Measurements from ENCODE around the gene FBXW7.

FBXW7 gene

DNA sequence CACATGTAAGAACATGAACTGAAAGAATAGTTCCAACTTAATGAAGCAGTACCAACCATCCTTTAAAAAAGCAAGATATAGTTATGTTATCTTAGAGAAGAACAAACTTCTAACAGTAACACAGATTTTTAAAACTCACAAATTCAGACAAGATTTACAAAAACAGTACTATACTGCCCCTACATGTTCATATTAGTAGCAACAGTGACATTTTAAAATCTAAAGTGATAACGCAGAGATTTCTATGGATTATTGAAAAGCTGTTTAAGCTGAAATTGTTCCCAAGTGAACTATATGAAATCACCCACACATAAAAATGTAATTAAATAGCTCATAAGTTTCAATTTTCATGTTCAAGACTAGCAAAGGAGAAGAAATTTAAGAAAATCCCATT is 166.0 kb downstream of the FBXW7 start:
- DNase-seq (ENCODE audit: low read depth) = peak; percentile 18

DNA sequence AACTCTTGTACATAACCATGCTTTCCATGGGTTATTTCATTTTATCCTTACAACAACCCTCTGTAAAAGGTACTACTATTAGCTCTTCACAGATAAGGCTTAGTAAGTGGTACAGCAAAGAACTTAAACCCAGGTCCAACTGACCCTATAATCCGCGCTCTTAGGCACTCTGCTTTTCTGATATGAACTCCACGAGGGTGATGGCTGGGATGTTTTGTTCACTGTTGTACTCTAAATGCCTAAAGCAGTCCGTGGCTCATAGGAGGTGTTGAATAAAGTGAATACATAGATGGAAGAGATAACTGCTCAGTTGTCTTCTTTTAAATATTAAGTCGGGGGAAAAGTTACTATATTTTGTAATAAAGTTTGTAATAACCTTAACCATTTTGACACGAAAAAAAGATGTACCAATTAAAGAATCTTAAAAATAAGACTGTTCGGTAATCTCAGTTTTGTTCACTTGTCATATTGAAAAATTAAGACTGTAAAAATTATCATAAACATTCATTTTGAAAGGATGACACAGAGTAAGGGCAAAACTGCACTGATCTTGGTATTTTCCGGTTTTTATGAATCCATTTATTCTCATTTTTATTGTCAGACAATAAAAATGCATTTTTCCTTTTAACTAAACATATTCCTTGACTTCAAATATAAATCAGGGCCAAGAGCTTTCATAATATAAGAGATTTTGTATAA is 166.5 kb downstream of the FBXW7 start:
- no peak for DNase-seq (ENCODE audit: low read depth)

DNA sequence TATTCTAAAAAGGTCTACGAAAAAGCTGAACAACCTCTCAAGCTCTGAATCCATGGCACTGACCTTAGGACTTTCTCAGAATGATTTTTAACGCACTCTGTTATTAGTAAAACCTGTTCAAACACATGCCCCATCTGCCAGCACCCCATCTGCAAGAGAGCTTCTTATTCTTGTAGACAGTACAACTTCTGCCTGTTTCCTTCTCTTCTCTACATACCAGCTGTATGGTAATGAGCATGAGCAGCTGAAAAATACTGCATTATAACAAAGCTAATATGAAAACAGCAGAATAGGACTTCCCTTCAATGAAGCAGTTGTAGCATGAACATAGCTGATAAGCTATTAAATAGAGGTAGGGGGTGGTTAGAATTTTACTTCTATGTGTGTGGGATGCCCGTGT is 167.9 kb downstream of the FBXW7 start:
- DNase-seq (ENCODE audit: low read depth) = no peak

DNA sequence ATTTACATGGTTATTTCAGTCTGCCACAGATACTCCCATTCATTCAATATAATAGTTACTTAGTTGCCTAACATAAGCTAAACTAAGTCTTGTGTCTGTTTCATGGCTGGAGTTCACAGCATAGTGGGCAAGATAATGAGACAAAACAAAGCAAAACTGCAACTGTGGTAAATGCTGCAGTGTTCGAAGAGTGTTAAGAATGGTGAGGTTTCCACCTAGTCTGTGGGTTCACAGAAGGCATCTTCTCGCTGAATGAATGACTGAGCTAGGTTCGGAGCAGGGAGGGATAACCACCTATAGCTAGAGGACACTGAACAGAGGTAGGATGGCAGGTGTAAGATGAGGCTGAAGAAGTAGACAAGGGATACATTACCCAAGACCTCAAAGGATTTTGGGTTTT is 171.0 kb downstream of the FBXW7 start:
- DNase-seq (ENCODE audit: low read depth) = no peak

DNA sequence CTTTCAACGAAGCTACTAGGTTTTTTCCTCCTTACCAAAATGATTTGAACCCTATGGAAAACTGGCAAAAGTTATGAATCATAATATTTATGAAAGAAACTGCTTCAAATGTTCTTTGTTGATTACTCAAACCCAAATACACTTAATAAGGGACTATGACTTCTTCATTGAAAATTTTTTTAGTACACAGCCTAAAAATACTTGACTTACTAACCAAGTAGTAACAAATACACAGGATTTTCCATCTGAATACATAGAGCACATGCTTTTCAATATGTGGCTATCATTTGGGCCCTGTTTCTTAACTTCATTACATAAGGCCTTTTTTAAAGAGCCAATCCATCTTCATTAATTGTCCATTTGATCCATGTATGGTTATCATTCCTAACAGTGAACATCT is 171.5 kb downstream of the FBXW7 start:
- no peak for DNase-seq (ENCODE audit: low read depth)

DNA sequence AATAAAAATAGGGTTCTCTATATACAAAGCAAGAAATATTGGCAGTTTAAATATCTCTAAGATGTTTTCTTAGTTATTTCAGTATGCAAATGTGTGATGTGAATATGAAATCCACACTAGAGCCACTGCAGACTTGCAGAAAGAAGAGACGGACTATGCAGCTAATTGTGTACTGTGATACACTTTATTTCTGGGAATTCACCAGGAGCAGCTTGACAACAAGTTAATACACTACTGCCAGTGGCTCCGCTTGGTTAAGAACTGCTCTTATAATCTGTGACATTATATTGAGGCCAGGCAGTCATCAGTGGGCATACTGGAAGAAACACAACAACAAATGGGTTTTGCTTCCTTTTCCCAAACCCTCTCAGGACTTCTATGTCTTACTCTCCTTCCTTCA is 172.0 kb downstream of the FBXW7 start:
- DNase-seq (ENCODE audit: low read depth) = no peak

DNA sequence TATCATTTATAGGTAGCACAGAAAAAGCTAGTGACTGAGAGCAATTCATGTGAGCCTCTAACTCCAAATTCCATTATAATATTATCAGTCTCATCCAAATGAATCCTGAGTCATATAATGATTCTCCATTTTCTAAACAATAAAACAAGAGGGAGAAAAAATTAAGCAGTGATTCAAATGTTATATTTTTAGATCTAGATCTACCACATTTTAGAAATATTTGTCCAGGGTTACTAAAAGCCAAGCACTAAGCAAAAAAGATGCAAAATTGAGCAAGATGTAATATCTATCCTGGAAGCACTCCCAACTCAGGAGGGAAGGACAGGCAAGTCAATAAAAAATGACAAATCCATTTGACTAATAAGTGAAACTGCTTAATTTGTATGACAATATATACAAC is 172.8 kb downstream of the FBXW7 start:
- peak; percentile 39 for DNase-seq (ENCODE audit: low read depth)

DNA sequence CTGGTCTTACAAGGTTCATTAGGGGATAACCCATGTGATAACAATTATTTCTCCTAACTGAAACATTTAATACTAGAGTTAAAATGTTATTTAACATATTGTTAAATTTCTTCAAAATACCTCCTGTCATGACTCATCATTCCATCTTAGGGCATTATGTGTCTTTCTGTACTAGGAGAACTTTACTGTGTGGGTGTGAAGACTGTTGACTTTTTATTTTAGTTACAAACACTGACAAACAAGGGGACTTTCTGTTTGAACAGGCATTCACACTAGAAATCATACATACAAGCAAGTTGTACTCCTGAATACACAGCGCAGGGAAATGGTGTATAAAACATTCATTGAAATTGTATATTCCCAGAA is 175.9 kb downstream of the FBXW7 start:
- DNase-seq (ENCODE audit: low read depth) = peak; percentile 33

DNA sequence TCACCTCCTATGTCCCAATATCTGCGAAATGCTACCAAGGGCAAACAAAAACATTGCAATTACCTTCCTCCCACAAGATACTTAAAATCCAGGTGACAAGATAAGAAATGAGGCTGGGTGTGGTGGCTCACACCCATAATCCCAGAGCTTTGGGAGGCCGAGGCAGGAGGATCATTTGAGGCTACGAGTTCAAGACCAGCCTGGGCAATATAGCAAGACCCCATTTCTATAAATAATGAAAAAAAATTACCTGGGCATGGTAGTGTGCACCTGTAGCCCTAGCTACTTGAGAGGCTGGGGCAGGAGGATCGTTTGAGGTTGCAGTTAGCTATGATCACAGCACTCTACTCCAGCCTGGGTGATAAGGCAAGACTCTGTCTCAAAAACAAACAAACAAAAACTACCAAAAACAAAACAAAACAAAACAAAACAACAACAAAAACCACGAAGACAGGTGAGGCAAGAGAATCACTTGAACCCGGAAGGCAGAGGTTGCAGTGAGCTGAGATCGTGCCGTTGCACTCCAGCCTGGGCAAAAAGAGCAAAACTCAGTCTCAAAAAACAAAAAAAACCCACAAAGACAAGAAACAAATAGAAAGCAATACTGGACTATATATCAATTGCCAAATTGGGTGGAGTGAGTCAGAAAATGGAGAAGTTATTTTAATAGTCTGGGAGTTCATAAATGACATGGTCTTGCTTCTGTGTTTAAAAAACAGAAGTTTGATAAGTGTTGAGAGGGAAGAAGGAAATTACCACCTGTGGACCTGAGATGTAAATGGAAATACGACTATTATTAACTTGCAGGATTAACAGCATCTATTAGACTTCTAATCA is 176.5 kb downstream of the FBXW7 start:
- no peak for DNase-seq (ENCODE audit: low read depth)

DNA sequence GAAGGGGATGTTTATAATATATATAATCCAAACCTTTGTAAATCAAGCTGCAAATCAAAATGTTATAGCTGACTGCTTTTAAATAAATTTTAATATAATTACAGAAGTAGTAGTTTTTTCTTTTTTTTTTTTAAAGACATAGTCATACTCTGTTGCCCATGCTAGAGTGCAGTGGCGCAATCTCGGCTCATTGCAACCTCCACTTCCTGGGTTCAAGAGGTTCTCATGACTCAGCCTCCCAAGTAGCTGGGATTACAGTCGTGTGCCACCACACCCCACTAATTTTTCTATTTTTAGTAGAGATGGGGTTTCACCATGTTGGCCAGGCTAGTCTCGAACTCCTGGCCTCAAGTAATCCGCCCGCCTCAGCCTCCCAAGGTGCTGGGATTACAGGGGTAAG is 178.7 kb downstream of the FBXW7 start:
- DNase-seq (ENCODE audit: low read depth) = peak; percentile 58

DNA sequence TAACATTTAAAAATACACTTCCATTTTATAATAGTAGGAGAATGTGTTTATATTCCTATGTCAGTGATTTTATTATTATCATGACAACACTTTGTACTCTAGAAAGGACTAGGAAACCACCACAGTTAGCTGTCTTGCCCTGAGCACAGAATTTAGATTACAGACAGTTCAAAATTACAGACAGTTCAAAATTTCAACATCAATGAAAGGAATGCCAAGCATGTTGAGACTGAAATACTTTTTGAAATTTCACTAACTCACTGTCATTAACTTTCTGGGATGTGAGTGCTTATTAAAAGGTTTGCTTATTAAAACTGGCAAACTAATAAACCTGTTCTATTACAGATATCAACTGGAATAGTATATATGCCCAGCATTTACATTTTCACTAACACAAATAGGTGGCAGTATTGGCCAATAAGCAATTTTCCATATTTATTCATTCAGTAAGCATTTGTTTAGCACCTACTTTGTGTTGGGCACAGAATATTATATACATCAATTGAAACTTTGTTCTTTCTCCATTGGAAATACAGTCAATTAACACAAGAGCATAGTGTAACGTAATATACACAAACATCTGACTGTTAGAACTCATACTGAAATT is 179.4 kb downstream of the FBXW7 start:
- no peak for DNase-seq (ENCODE audit: low read depth)

DNA sequence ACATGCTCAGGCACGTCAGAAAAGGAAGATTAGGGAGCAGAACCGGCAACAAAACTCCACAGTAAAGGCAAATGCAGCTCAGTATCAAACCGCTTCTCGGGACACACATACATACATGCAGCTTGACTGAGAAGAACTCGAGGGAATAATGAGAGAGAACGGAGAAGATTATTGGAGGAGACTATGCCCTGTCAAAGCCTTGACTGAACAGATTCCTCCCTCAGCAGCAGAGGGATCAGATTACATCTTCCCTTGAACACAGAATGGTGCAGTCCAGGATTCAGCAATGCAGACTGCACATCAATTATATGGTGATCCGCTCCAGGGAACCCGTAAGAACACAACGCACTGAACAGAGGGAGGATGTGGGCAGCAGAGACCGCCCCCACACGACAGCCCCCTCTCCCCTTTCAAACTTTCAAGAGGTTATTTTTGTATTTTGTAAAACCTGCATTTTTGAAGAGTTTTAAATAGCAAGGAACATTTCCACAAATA is 183.2 kb downstream of the FBXW7 start:
- peak; percentile 91 for DNase-seq (ENCODE audit: low read depth)

DNA sequence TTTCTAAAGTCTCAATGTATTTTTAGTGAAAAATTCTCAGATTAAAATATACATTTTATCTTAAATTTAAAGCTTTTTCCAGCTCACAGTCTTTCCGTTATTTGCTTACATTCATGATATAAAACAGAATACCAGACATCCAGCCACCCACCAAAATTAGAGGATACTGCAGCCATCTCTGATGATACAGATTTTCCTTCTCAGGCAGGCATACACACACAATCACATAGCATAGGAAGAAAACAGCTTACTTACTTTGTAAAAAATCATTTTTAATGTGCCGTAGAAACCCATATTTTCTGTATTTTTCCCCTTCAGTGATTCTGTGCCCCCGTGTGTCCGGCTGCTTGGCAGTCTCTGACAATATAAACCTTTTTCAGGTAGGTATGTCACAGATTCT is 183.7 kb downstream of the FBXW7 start:
- DNase-seq (ENCODE audit: low read depth) = no peak

DNA sequence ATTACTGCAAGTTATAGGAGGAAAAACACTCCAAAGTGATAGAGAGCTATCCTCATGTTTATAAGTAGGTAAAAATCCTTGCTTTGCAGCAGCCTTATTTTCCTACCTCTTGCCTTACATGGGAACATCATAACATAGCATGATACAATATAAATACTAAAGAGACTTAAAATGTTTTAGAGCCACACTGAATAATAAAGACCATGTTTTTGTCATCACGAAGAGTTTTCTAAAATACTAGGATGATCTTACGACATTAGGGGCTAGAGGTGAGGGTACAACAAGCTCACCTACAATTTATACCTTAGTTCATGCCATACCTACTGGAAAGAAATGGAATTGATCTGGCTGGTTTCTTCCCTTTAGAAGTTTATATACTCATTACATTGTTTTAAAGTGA is 184.8 kb downstream of the FBXW7 start:
- no peak for DNase-seq (ENCODE audit: low read depth)

DNA sequence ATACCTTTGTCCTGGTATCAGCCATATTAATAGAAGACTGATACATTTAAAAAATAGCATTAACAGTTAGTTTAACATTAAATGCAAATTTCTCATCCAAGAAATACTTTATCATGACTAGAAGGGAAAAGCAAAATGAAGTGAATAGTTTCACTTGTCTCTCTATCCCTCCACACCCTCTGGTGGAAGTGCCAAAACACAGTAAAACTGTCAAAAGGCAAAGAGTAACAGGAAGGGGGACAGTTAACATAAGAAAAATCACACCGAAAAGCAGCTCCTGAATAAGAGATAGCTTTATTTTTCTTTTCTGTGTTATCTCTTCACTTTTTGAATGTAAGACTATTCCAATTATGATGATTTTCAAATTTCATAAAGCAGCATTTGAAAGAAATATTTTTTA is 187.2 kb downstream of the FBXW7 start:
- no peak for DNase-seq (ENCODE audit: low read depth)

DNA sequence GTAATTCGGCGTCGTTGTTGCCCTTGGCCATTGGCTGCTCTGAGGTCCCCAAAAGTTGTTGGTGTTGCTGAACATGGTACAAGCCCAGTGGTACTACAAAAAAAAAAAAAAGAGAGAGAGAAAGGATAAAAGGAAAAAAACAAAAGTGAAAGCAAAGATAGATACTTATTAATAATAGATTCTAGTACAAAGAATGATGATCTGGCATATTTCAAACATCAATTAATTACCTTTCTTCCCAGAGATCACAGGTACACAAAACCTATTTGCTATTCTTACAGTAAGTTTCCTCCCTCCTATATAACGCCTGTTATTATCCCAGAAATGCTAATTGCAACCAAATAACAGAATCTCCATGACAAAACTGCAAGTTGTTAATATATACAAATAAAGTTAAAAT is 188.9 kb downstream of the FBXW7 start:
- no peak for DNase-seq (ENCODE audit: low read depth)

DNA sequence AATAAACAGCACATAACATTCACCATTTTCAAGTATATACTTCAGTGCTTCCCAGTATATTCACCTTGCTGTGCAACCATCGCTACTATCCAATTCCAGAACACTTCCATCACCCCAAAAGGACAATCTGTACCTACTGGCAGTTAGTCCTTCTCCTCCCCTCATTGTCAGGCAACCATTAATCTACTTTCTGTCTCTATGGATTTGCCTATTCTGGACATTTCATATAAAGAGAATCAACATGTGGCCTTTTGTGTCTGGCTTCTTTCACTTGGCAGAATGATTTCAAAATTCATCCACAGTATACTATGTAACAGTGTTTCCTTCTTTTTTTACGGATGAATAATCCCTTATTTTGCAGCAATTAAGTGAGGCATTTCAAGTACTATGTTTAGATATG is 189.4 kb downstream of the FBXW7 start:
- no peak for DNase-seq (ENCODE audit: low read depth)

DNA sequence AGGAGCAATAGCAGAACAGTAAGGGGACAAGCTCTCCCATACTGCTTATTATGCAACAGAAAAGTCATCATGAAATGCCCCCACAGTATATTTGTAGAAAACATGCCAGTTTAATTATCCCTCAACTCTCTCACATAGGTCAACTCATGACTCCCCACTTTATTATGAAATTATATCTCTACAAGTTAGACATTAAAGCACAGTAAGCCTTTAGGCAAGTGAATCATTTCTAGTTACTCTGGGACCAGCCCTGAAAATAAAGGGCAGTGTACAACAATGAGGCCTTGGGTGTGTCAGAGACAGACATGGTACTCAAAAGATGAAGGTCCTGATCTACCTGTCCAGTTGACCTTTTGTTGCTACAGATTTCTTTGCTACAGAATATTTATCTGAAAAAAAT is 191.9 kb downstream of the FBXW7 start:
- peak; percentile 10 for DNase-seq (ENCODE audit: low read depth)

DNA sequence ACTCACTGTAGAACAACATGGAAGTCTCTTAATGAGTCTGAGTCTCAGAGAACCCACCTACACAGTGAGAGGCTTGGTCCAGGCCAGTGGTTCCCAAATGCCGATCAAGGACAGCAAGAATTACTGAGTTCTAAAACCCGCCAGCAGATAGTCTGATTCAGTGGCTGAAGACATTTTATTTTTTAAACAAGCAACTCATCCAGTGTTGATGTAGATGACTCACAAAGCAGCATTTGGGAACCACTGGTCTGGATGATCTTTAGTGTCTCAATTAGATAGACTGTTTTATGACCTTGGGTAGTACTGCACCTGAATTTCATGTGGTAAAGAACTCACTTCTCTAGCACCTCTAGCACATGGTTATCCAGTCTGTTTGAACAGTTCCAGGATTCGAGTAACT is 193.6 kb downstream of the FBXW7 start:
- peak; percentile 49 for DNase-seq (ENCODE audit: low read depth)

DNA sequence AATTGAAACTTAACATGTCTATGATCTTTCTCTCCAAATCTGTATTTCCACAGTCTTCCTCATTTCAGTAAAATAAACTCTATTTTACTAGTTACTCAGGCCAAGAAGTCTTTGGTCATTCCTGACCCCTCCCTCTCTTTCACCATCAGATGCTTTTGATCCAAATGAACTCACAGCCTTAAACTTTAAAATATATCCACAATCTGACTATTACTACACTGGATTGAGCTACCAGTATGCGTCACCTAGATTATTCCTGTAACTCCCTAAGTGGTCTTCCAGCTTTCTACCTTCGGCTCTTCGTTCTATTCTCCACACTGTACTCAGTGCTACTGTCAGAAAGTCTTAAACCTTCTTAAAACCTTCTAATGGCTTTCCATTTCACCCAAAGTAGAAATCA is 195.1 kb downstream of the FBXW7 start:
- DNase-seq (ENCODE audit: low read depth) = no peak

DNA sequence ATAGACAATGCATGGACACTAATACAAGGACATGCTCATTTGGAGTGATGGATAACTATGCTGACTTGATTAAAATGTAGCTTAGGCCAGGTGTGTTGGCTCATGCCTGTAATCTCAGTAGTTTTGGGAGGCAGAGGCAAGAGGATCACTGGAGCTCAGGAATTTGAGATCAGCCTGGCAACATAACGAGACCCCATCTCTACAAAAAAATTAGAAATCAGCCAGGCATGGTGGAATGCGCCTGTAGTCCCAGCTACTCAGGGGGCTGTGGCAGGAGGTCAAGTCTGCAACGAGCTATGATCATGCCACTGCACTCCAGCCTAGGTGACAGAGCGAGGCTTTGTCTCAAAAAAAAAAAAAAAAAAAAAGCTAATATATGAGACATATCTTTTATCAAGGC is 196.3 kb downstream of the FBXW7 start:
- no peak for DNase-seq (ENCODE audit: low read depth)

DNA sequence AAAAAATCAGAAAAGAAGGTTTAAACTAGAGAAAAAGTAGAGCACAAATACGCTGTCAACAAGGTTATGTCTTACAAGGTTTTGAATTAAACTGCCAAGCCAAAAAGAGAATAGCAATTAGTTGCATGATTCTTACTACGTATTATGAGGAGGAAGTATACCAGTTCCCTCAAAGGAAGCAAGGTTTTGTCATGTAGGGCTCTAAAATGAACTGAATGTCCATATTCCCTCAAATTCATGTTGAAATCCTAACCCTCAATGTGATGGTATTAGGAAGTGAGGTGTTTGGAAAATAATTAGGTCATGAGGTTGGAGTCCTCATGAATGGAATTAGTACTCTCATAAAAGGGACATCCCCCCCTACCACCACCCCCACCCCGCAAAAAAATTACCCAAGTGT is 201.0 kb downstream of the FBXW7 start:
- DNase-seq (ENCODE audit: low read depth) = no peak

DNA sequence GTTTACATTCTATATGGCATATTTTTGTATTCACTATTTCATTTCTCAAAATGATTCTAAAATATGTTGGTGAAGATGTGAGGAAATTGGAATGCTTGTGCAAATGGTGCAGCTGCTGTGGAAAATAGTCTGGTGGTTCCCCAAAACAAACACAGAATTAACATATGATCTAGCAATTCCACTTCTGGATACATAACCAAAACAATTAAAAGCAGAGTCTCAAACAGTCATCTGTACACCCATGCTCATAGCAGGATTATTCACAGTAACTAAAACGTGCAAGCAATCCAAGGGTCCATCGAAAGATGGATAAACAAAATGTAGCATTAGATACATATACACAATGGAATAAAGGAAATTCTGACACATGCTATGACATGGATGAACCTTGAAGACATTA is 204.8 kb downstream of the FBXW7 start:
- no peak for DNase-seq (ENCODE audit: low read depth)

Data from ELR (cell line).